Lower leg skin (tissue), 4 donors: ENCODE results near the gene THSD4. TPM values are rescaled to one million over a fixed set of nuclear protein-coding genes. Genes with fewer than 3 reads are reported as not detected.

Experiments
- DNase-seq, 2 donors: peaks; one replicate each; pipeline ENCODE4 v3.0.0-alpha.2; 2019; ENCODE audit warnings: low spot score in 2 of 2
- H3K4me3 ChIP-seq: fragments of 200-600 bp; sonication (generic); 2 replicates; pipeline ENCODE4 v1.5.1; 2017; ENCODE audit warnings: mild to moderate bottlenecking, low read depth; ENCODE audit not compliant: poor library complexity, severe bottlenecking
- POLR2A ChIP-seq, 2 donors: fragments of 450-650 bp; IDR thresholded peaks; one replicate each; pipeline ENCODE4 v1.6.1; 2016 to 2017; ENCODE audit warnings: antibody characterized with exemption in 2 of 2, mild to moderate bottlenecking in 1 of 2, moderate library complexity in 1 of 2
- WGBS, 2 donors: methylation state at CpG; one replicate each; pipeline ENCODE4 v1.1.5; 2018; 5-methylcytosine and 5-hydroxymethylcytosine counted together
- intact Hi-C: fragments of 100-400 bp; cut with DNase I; formaldehyde crosslinking; loops from one replicate; pipeline ENCODE4 v1.15.0; 2023; ENCODE audit warnings: low total_unique reads
- total RNA-seq, 4 donors: library from RNA; depleted of rRNA; stranded (reverse); fragments of >200 nt; gene quantifications; one replicate each; pipeline ENCODE4 v1.1.0, GENCODE V29; 2016
- TF ChIP-seq, protein P1 (sequence below), 3 donors: fragments of 450-650 bp; IDR thresholded peaks; one replicate each; pipeline ENCODE4 v1.5.1; 2016; ENCODE audit warnings: antibody characterized with exemption in 3 of 3, mild to moderate bottlenecking in 3 of 3, moderate library complexity in 2 of 3

The THSD4 gene
- total RNA-seq, 4 donors from 2014 or later, result 9.3 to 39.2 (median 32.8) TPM

- no peak overlapping the region for H3K4me3 ChIP-seq
- TF ChIP-seq, protein P1, sequence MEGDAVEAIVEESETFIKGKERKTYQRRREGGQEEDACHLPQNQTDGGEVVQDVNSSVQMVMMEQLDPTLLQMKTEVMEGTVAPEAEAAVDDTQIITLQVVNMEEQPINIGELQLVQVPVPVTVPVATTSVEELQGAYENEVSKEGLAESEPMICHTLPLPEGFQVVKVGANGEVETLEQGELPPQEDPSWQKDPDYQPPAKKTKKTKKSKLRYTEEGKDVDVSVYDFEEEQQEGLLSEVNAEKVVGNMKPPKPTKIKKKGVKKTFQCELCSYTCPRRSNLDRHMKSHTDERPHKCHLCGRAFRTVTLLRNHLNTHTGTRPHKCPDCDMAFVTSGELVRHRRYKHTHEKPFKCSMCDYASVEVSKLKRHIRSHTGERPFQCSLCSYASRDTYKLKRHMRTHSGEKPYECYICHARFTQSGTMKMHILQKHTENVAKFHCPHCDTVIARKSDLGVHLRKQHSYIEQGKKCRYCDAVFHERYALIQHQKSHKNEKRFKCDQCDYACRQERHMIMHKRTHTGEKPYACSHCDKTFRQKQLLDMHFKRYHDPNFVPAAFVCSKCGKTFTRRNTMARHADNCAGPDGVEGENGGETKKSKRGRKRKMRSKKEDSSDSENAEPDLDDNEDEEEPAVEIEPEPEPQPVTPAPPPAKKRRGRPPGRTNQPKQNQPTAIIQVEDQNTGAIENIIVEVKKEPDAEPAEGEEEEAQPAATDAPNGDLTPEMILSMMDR (IDR thresholded peaks at IDR 0.05), result no peak
- no peak for TF ChIP-seq POLR2A (IDR thresholded peaks at IDR 0.05)
- DNase-seq, result no peak
- intact Hi-C loops, result no loop called here
- 66 to 68% methylated on average over 3 of the region's 3 CpGs for WGBS, 2 donors
Measured at GRCh38 chr15:71180986-71181853, 65.9 kb downstream of the THSD4 start.

DNA sequence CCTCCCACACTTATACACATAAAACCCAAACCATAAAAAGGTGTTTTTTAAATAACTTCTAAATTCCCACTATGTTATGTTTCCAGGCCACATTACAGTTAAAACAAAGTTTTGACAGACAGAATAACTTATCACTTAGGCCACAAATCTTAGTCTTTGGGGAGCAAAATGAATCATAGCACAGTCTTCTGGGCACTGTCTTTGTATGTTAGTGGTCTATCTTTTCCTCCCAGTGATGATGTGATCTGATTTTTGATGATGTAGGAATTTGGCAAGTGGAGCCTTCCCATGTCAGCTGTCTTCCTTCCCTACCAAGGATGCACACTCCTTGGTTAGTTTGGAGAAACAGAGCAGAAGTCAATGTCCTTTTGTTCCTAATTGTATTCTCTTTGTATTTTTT, 67.3 kb downstream of the THSD4 start:
- intact Hi-C loops, result no loop called here
- TF ChIP-seq POLR2A (IDR thresholded peaks at IDR 0.05), result no peak
- TF ChIP-seq, protein P1 (IDR thresholded peaks at IDR 0.05), result no peak
- H3K4me3 ChIP-seq, result no peak overlapping the region
- DNase-seq, result no peak

GRCh38 chr15:71183063-71183462, 67.8 kb downstream of the THSD4 start:
- H3K4me3 ChIP-seq, result no peak overlapping the region
- 80 to 93% methylated on average over 9 of the region's 9 CpGs for WGBS, 2 donors
- intact Hi-C loops, result no loop called here
- no peak for DNase-seq
- no peak for TF ChIP-seq POLR2A (IDR thresholded peaks at IDR 0.05)
- TF ChIP-seq, protein P1 (IDR thresholded peaks at IDR 0.05), result no peak

DNA sequence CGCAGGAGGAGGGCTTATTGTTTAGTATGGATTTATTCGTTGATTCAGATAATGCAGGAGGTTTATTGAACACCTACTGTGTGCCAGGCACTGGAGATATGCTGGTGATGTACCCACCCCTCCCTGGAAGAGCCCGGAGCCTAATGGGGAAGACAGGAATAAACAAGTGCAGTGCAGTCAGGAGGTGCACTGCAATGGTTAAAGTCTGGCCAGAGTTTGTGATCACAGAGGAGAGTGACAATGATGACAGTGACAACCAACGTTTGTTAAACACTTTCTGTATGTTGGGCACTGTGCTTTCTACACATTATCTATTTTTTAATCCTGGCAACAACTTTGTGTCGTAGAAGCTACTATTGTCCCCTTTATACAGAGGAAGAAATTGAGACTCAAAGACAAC, 70.4 kb downstream of the THSD4 start:
- 79 to 83% methylated on average over 5 of the region's 5 CpGs for WGBS, 2 donors
- no peak for DNase-seq
- H3K4me3 ChIP-seq, result no peak overlapping the region
- intact Hi-C loops, result no loop called here
- TF ChIP-seq, protein P1 (IDR thresholded peaks at IDR 0.05), result no peak
- no peak for TF ChIP-seq POLR2A (IDR thresholded peaks at IDR 0.05)

DNA sequence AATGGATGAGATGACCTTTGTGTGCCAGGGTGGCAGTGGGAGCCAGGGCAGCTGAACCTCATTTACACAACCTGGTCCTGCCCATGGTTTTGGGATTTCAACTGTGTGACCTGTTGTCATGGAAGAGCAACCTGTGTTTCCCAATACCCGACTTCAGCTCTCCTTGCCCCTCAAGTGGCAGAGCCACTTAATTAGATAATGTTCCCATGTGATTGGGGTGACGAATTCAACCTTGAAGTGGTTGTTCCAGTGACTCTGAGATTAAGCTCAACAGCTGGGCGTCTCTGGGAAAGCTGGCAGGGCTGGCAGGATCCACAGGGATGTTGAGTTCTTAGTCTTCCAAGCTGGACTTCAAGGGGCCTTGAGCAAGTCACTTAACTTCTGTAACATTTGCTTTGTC, 71.0 kb downstream of the THSD4 start:
- 62 to 63% methylated on average over 3 of the region's 3 CpGs for WGBS, 2 donors
- H3K4me3 ChIP-seq, result no peak overlapping the region
- DNase-seq, result no peak
- TF ChIP-seq, protein P1 (IDR thresholded peaks at IDR 0.05), result no peak
- no peak for TF ChIP-seq POLR2A (IDR thresholded peaks at IDR 0.05)
- intact Hi-C loops, result no loop called here

- intact Hi-C loops, result no loop called here
- WGBS, 2 donors, result 78 to 84% methylated on average over 5 of the region's 5 CpGs
- H3K4me3 ChIP-seq, result no peak overlapping the region
- TF ChIP-seq POLR2A (IDR thresholded peaks at IDR 0.05), result no peak
- TF ChIP-seq, protein P1 (IDR thresholded peaks at IDR 0.05), result no peak
- no peak for DNase-seq
Measured at GRCh38 chr15:71187078-71187477, 71.8 kb downstream of the THSD4 start.
